ENCODE results near the gene CIITA.

The CIITA gene

DNA sequence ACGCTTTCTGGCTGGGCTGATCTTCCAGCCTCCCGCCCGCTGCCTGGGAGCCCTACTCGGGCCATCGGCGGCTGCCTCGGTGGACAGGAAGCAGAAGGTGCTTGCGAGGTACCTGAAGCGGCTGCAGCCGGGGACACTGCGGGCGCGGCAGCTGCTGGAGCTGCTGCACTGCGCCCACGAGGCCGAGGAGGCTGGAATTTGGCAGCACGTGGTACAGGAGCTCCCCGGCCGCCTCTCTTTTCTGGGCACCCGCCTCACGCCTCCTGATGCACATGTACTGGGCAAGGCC lies 30.7 kb downstream of the CIITA start:
- no peak overlapping the region for H3K4ac ChIP-seq (ENCODE audit: low read depth, low read length)
- H3K79me1 ChIP-seq (ENCODE audit: low read length) = no peaks in the 10 kb centered on the region
- H2BK5ac ChIP-seq (ENCODE audit: low read length) = no peak overlapping the region
- no peaks in the 10 kb centered on the region for H3K79me2 ChIP-seq (ENCODE audit: control insufficient read depth, insufficient read depth, low read length)
- no peak for DNase-seq
- H3K36me3 ChIP-seq (ENCODE audit: control insufficient read depth, insufficient read depth, low read length) = no peaks in the 10 kb centered on the region
- H4K5ac ChIP-seq (ENCODE audit: low read length) = no peak overlapping the region
- H3K23ac ChIP-seq (ENCODE audit: low read length) = no peak overlapping the region
- no peaks in the 10 kb centered on the region for H3K4me1 ChIP-seq (ENCODE audit: control insufficient read depth, low read depth, low read length)
- no peak overlapping the region for H3K27ac ChIP-seq (ENCODE audit: low read depth, low read length)
- H3K4me2 ChIP-seq (ENCODE audit: low read length) = no peak overlapping the region
- H2BK120ac ChIP-seq (ENCODE audit: low read depth, low read length) = no peak overlapping the region
- H3K27me3 ChIP-seq (ENCODE audit: insufficient read depth, low read length, poor library complexity) = no peaks in the 10 kb centered on the region
- no peak overlapping the region for H4K8ac ChIP-seq (ENCODE audit: low read depth, low read length)
- no peak overlapping the region for H2AK5ac ChIP-seq (ENCODE audit: low read length)
- no peak overlapping the region for H2BK15ac ChIP-seq (replicated peaks; ENCODE audit: low read depth)
- H3K9ac ChIP-seq (ENCODE audit: low read length) = no peak overlapping the region
- no peak overlapping the region for H3K56ac ChIP-seq (ENCODE audit: low read length)
- WGBS (ENCODE audit: extremely low coverage, insufficient coverage, low lambda C conversion rate) = no CpG with 5 or more reads among the region's 21 CpGs
- H3K4me3 ChIP-seq (ENCODE audit: low read length) = no peak overlapping the region
- no peak overlapping the region for H3K18ac ChIP-seq (ENCODE audit: low read length)

DNA sequence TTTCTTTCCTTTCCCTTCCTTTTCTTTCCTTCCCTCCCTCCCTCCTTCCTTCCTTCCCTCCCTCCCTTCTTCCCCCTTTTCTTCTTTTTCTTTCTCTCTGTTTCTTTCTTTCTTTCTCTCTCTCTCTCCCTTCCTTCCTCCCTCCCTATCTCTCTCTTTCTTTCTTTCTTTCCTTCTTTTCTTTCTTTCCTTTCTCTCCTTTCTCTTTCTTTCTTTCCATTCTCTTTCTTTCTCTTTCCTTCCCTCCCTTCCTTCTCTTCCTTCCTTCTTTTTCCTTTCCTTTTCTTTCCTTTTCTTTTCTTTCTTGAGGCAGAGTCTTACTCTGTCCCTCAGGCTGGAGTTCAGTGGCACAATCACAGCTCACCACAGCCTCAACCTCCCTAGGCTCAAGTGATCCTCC lies 34.3 kb downstream of the CIITA start:
- Histone ChIP-seq H3K27me3 (ENCODE audit: insufficient read depth, low read length, poor library complexity) (no peaks in the 10 kb centered on the region), H3K79me1 (ENCODE audit: low read length) (no peaks in the 10 kb centered on the region), H3K79me2 (ENCODE audit: control insufficient read depth, insufficient read depth, low read length) (no peaks in the 10 kb centered on the region), H4K5ac (ENCODE audit: low read length) (no peak overlapping the region), H3K4me3 (ENCODE audit: low read length) (no peak overlapping the region), H3K56ac (ENCODE audit: low read length) (no peak overlapping the region), H3K4ac (ENCODE audit: low read depth, low read length) (no peak overlapping the region), H3K36me3 (ENCODE audit: control insufficient read depth, insufficient read depth, low read length) (no peaks in the 10 kb centered on the region), H4K8ac (ENCODE audit: low read depth, low read length) (no peak overlapping the region), H3K9ac (ENCODE audit: low read length) (no peak overlapping the region), H2AK5ac (ENCODE audit: low read length) (no peak overlapping the region), H2BK120ac (ENCODE audit: low read depth, low read length) (no peak overlapping the region), H3K18ac (ENCODE audit: low read length) (no peak overlapping the region), H3K4me2 (ENCODE audit: low read length) (no peak overlapping the region), H2BK5ac (ENCODE audit: low read length) (no peak overlapping the region), H2BK15ac (replicated peaks; ENCODE audit: low read depth) (no peak overlapping the region), H3K27ac (ENCODE audit: low read depth, low read length) (no peak overlapping the region), H3K23ac (ENCODE audit: low read length) (no peak overlapping the region), H3K4me1 (ENCODE audit: control insufficient read depth, low read depth, low read length) (no peaks in the 10 kb centered on the region)
- no peak for DNase-seq

DNA sequence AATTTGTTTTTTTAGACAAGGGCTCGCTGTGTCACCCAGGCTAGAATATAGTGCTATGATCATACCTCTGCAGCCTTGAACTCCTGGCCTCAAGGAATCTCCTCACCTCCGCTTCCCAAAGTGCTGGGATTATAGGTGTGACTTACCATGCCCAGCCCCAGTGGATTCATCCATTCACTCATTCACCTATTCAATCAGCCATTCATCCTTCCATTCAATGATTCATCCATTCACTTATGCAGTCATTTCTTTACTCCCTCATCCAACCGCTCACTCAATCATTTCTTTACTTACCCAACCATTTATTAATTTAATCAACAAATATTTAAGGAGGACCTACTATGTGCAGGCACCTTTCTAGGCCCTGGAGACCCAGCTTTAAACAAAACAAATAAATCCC lies 39.5 kb downstream of the CIITA start:
- Histone ChIP-seq H4K8ac (ENCODE audit: low read depth, low read length) (no peak overlapping the region), H3K4me3 (ENCODE audit: low read length) (no peak overlapping the region), H3K4ac (ENCODE audit: low read depth, low read length) (no peak overlapping the region), H3K18ac (ENCODE audit: low read length) (no peak overlapping the region), H3K4me1 (ENCODE audit: control insufficient read depth, low read depth, low read length) (no peaks in the 10 kb centered on the region), H3K23ac (ENCODE audit: low read length) (no peak overlapping the region), H3K79me1 (ENCODE audit: low read length) (no peaks in the 10 kb centered on the region), H4K5ac (ENCODE audit: low read length) (no peak overlapping the region), H3K4me2 (ENCODE audit: low read length) (no peak overlapping the region), H2AK5ac (ENCODE audit: low read length) (no peak overlapping the region), H2BK15ac (replicated peaks; ENCODE audit: low read depth) (no peak overlapping the region), H3K36me3 (ENCODE audit: control insufficient read depth, insufficient read depth, low read length) (no peaks in the 10 kb centered on the region), H3K56ac (ENCODE audit: low read length) (no peak overlapping the region), H2BK5ac (ENCODE audit: low read length) (no peak overlapping the region), H2BK120ac (ENCODE audit: low read depth, low read length) (no peak overlapping the region), H3K79me2 (ENCODE audit: control insufficient read depth, insufficient read depth, low read length) (no peaks in the 10 kb centered on the region), H3K9ac (ENCODE audit: low read length) (no peak overlapping the region), H3K27ac (ENCODE audit: low read depth, low read length) (no peak overlapping the region), H3K27me3 (ENCODE audit: insufficient read depth, low read length, poor library complexity) (no peaks in the 10 kb centered on the region)
- WGBS (ENCODE audit: extremely low coverage, insufficient coverage, low lambda C conversion rate) = 100% methylated on average over 1 of the region's 3 CpGs
- DNase-seq = no peak

DNA sequence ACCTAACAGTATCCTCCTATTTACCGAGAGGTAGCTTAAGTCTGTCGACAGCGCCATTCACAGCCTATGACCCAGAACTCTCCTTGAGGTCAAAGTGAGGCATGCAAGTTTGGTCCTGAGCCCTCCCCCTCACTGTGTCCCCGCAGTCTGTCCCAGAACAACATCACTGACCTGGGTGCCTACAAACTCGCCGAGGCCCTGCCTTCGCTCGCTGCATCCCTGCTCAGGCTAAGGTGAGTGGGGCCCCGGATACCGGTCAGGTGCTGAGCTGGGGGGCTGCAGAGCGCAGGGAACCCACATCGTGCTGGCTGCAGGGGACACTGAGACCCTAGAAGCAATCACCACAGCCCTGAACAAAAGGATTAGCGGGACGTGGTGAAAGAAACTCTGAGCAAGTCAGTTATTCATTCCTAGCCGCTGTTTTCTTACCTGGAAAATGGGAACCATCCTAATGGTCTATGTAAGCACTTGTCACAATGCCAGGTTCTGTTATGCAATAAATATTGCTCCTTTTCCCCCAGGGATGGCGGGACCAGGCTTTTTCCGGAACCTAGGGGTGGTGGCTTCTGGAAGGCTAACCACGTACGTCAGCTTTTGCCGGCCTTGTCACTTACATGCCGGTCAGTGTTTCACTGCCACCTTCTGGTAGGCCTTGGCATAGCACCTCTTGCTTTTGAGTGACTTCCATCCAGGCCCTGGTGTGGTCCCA lies 41.4 kb downstream of the CIITA start:
- H3K27me3 ChIP-seq (ENCODE audit: insufficient read depth, low read length, poor library complexity) = no peaks in the 10 kb centered on the region
- no peak overlapping the region for H3K9ac ChIP-seq (ENCODE audit: low read length)
- no CpG with 5 or more reads among the region's 21 CpGs for WGBS (ENCODE audit: extremely low coverage, insufficient coverage, low lambda C conversion rate)
- no peak overlapping the region for H4K5ac ChIP-seq (ENCODE audit: low read length)
- no peak overlapping the region for H2BK120ac ChIP-seq (ENCODE audit: low read depth, low read length)
- no peak overlapping the region for H3K4me2 ChIP-seq (ENCODE audit: low read length)
- no peak overlapping the region for H3K27ac ChIP-seq (ENCODE audit: low read depth, low read length)
- no peak overlapping the region for H2BK15ac ChIP-seq (replicated peaks; ENCODE audit: low read depth)
- H3K23ac ChIP-seq (ENCODE audit: low read length) = no peak overlapping the region
- H3K36me3 ChIP-seq (ENCODE audit: control insufficient read depth, insufficient read depth, low read length) = no peaks in the 10 kb centered on the region
- H3K79me2 ChIP-seq (ENCODE audit: control insufficient read depth, insufficient read depth, low read length) = no peaks in the 10 kb centered on the region
- no peak overlapping the region for H3K4me3 ChIP-seq (ENCODE audit: low read length)
- no peaks in the 10 kb centered on the region for H3K4me1 ChIP-seq (ENCODE audit: control insufficient read depth, low read depth, low read length)
- H2BK5ac ChIP-seq (ENCODE audit: low read length) = no peak overlapping the region
- H4K8ac ChIP-seq (ENCODE audit: low read depth, low read length) = no peak overlapping the region
- no peak overlapping the region for H3K4ac ChIP-seq (ENCODE audit: low read depth, low read length)
- H3K18ac ChIP-seq (ENCODE audit: low read length) = no peak overlapping the region
- no peaks in the 10 kb centered on the region for H3K79me1 ChIP-seq (ENCODE audit: low read length)
- no peak overlapping the region for H3K56ac ChIP-seq (ENCODE audit: low read length)
- DNase-seq = peak; percentile 94
- H2AK5ac ChIP-seq (ENCODE audit: low read length) = no peak overlapping the region

DNA sequence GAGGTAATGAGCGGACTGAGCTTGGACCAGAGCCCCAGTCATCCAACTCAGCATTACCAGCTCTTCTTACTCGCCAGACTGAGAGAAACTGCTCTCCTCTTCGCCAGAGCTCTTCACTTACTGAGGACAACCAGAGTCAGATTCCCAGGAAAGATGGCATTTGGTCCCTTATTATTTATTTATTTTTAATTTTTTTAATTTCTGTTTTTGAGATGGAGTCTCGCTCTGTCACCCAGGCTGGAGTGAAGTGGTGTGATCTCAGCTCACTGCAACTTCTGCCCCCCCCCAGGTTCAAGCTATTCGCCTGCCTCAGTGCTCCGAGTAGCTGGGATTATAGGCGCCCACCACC lies 42.0 kb downstream of the CIITA start:
- Histone ChIP-seq H3K79me2 (ENCODE audit: control insufficient read depth, insufficient read depth, low read length) (no peaks in the 10 kb centered on the region), H3K27ac (ENCODE audit: low read depth, low read length) (no peak overlapping the region), H3K4me1 (ENCODE audit: control insufficient read depth, low read depth, low read length) (no peaks in the 10 kb centered on the region), H2AK5ac (ENCODE audit: low read length) (no peak overlapping the region), H3K18ac (ENCODE audit: low read length) (no peak overlapping the region), H3K4ac (ENCODE audit: low read depth, low read length) (no peak overlapping the region), H3K9ac (ENCODE audit: low read length) (no peak overlapping the region), H4K8ac (ENCODE audit: low read depth, low read length) (no peak overlapping the region), H3K4me2 (ENCODE audit: low read length) (no peak overlapping the region), H2BK120ac (ENCODE audit: low read depth, low read length) (no peak overlapping the region), H4K5ac (ENCODE audit: low read length) (no peak overlapping the region), H3K4me3 (ENCODE audit: low read length) (no peak overlapping the region), H3K56ac (ENCODE audit: low read length) (no peak overlapping the region), H2BK5ac (ENCODE audit: low read length) (no peak overlapping the region), H3K36me3 (ENCODE audit: control insufficient read depth, insufficient read depth, low read length) (no peaks in the 10 kb centered on the region), H3K79me1 (ENCODE audit: low read length) (no peaks in the 10 kb centered on the region), H3K27me3 (ENCODE audit: insufficient read depth, low read length, poor library complexity) (no peaks in the 10 kb centered on the region), H2BK15ac (replicated peaks; ENCODE audit: low read depth) (no peak overlapping the region), H3K23ac (ENCODE audit: low read length) (no peak overlapping the region)
- WGBS (ENCODE audit: extremely low coverage, insufficient coverage, low lambda C conversion rate) = no CpG with 5 or more reads among the region's 7 CpGs
- DNase-seq = no peak

DNA sequence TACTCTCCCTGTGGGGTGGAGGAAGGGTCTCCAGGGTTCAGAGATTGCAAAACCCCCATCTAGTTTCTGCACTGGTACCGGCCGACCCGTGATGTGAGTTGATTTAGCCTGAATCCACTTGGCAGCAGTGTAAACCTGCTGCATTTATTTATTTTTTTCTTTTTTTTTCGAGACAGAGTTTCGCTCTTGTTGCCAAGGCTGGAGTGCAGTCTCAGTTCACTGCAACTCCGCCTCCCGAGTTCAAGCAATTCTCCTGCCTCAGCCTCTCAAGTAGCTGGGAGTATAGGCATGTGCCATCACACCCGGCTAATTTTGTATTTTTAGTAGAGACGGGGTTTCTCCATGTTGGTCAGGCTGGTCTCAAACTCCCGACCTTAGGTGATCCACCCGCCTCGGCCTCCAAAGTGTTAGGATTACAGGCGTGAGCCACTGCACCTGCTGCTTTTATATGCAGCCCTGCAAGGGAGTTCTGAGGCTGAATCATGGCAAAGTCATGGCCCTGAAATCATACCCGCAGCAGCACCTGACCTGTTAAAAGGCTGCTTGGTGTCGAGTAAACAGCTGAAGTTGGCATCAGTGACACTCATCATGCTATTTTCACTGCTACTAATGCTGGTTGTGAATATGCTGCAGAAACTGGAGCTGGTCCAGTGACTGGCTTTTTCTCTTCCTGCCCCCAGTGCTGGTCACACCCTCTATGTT lies 43.9 kb downstream of the CIITA start:
- no peak for DNase-seq
- Histone ChIP-seq H3K18ac (ENCODE audit: low read length) (no peak overlapping the region), H3K23ac (ENCODE audit: low read length) (no peak overlapping the region), H3K27ac (ENCODE audit: low read depth, low read length) (no peak overlapping the region), H2BK5ac (ENCODE audit: low read length) (no peak overlapping the region), H3K4me2 (ENCODE audit: low read length) (no peak overlapping the region), H3K79me1 (ENCODE audit: low read length) (no peaks in the 10 kb centered on the region), H3K9ac (ENCODE audit: low read length) (no peak overlapping the region), H2BK15ac (replicated peaks; ENCODE audit: low read depth) (no peak overlapping the region), H3K79me2 (ENCODE audit: control insufficient read depth, insufficient read depth, low read length) (no peaks in the 10 kb centered on the region), H4K5ac (ENCODE audit: low read length) (no peak overlapping the region), H4K8ac (ENCODE audit: low read depth, low read length) (no peak overlapping the region), H3K56ac (ENCODE audit: low read length) (no peak overlapping the region), H3K4me1 (ENCODE audit: control insufficient read depth, low read depth, low read length) (no peaks in the 10 kb centered on the region), H3K4ac (ENCODE audit: low read depth, low read length) (no peak overlapping the region), H2BK120ac (ENCODE audit: low read depth, low read length) (no peak overlapping the region), H2AK5ac (ENCODE audit: low read length) (no peak overlapping the region), H3K36me3 (ENCODE audit: control insufficient read depth, insufficient read depth, low read length) (peaks cover 1% of the 10 kb centered on the region), H3K27me3 (ENCODE audit: insufficient read depth, low read length, poor library complexity) (no peaks in the 10 kb centered on the region), H3K4me3 (ENCODE audit: low read length) (no peak overlapping the region)
- no CpG with 5 or more reads among the region's 15 CpGs for WGBS (ENCODE audit: extremely low coverage, insufficient coverage, low lambda C conversion rate)
